Dedifferentiated amniotic fluid mesenchymal stem cell (primary cell): Measurements from ENCODE around the gene ATP1B1.

Experiments
- DNase-seq: peaks from one replicate; pipeline ENCODE4 v3.0.0-alpha.2; 2016; ENCODE audit errors: extremely low spot score

The ATP1B1 gene

DNA sequence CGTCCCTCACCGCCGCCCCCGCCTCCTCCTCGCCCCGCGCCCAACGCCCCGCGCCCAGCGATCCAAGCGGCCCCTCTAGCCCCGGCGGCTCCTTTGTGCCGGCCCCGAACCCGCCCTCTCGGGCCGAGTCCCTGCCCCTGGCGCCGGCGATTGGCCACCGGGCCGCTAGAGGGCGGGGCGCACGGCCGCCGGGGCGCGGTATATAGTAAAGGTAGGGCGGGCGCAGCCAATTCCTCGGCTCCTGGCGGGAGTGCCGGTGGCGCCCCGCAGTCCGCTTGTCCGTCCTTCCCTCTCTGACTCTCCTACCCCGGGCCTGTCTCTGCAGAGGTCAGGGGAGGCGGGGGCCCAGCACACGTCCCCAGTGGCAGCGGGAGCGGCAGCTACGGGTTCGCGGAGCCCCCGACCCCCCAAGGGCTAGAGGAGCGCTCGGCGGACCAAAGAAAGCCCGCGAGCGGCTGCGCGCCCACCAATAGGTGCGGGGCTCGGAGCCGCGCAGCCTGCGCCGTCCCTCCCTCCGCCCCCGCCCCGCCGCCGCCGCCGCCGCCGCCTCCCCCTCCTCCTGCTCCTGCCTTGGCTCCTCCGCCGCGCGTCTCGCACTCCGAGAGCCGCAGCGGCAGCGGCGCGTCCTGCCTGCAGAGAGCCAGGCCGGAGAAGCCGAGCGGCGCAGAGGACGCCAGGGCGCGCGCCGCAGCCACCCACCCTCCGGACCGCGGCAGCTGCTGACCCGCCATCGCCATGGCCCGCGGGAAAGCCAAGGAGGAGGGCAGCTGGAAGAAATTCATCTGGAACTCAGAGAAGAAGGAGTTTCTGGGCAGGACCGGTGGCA is at the start of gene ATP1B1:
ATP1B1 (plus strand) TSS at position 596 of the 826 bp plus-strand sequence; CDS start at position 736, 140 bp downstream.
- peak; percentile 47 for DNase-seq

- DNase-seq = no peak
Measured at GRCh38 chr1:169059421-169059820, 47.1 kb upstream of the ATP1B1 start.

- DNase-seq = no peak
Measured at GRCh38 chr1:169060043-169060722, 46.3 kb upstream of the ATP1B1 start.

- no peak for DNase-seq
Measured at GRCh38 chr1:169060919-169061639, 45.4 kb upstream of the ATP1B1 start.

- no peak for DNase-seq
Measured at GRCh38 chr1:169062152-169062551, 44.3 kb upstream of the ATP1B1 start.

DNA sequence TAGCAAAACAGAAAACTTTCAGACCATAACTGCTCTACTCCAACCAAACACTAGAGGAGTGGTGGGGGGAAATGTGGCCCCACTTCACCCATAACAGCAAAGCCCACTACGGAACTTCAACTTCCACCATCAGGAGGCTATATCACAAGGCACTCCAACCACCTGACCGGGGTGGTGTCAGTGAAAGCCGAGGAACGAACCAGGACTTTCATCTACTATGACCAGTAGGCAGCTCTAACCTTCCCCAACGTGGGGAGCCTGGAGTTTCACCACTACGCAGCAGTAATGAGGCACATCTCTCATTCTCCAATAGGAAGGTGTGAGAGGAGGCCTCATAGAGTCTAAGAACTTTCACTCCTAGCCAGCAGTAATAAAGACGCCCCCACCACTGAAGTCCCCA is 42.4 kb upstream of the ATP1B1 start:
- no peak for DNase-seq

GRCh38 chr1:169070547-169070946 is 35.9 kb upstream of the ATP1B1 start:
- DNase-seq = no peak

DNA sequence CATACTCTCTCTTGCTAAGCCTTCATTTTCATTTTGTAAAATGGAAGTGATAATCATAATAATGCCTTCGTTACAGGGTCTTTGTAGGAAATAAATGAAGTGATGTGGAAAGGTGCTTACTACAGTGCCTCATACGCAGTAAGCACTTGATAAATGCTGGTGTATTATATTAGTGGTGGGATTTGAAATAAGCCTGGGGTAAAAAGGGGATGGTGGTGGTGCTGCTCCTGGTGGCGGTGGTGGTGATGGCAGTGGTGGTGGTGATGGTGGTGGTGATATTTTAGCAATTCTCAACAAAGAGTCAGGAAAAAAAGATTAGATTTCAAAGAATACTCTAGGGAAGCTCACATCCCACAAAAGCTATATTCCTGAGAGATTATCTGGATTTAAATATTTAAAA is 35.5 kb upstream of the ATP1B1 start:
- no peak for DNase-seq

DNA sequence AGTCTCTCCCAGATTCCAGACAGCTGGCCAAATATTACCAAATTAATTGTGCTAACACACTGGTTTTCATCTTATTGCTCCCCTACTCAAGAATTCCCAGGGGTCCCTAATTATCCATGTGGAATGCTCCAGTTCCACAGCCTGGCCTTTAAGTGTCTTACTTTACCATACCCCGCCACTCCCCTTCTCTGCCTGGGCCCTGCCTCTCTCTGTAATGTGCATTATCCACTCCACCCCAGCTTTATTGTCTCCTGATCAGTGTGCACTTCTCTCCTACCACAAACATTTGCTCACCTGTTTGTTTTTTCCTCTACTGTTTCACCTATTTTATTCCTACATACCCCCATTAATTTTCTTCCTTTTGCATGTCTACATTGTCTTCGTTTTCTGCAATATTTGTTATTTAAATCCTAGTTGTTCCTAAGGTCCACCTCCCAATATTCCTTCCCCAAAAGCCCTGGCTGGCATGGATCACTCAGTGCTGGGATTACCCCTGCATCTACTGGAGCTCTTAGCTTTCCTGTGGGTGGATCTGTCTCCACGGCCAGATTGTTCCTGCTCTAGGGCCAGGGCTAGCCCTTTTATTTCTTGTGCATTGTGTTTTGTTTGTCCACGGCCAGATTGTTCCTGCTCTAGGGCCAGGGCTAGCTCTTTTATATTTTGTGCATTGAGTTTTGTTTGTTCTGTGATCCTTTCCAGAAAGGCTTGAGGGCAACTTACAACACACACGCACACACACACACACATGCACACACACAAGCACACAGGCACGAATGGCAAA is 33.4 kb upstream of the ATP1B1 start:
- no peak for DNase-seq

- no peak for DNase-seq
Measured at GRCh38 chr1:169078163-169078883, 28.2 kb upstream of the ATP1B1 start.

DNA sequence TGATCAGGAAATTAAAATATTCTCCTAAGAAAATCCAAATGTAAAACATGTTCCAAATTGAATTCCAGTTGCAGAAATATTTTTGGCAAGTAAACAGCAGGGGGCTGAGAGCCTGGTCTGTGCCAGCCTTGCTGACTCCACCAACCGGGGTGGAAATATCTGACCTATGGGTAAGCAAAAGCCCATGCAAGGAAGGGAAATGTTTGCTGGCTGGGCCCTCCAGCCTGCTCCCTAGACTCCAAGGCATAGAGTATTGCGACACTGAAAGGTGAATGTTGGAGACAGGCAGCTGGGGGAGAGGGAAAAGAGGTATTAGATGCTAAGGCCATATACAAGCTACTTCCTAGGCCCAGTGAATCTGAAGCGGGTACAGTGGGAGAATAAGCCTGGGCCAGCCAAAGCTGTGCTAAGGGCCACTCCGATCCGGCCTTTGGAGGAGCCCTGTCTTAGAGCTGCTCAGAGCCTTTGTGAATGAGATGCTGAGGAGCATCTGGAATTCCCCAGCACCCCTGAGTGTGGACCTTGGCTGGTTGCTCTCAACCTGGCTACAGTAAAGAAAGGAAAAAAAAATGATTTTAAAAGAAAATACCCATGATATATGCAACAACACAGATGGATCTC is 24.9 kb upstream of the ATP1B1 start:
- DNase-seq = no peak

- DNase-seq = no peak
Measured at GRCh38 chr1:169085911-169086310, 20.6 kb upstream of the ATP1B1 start.

DNA sequence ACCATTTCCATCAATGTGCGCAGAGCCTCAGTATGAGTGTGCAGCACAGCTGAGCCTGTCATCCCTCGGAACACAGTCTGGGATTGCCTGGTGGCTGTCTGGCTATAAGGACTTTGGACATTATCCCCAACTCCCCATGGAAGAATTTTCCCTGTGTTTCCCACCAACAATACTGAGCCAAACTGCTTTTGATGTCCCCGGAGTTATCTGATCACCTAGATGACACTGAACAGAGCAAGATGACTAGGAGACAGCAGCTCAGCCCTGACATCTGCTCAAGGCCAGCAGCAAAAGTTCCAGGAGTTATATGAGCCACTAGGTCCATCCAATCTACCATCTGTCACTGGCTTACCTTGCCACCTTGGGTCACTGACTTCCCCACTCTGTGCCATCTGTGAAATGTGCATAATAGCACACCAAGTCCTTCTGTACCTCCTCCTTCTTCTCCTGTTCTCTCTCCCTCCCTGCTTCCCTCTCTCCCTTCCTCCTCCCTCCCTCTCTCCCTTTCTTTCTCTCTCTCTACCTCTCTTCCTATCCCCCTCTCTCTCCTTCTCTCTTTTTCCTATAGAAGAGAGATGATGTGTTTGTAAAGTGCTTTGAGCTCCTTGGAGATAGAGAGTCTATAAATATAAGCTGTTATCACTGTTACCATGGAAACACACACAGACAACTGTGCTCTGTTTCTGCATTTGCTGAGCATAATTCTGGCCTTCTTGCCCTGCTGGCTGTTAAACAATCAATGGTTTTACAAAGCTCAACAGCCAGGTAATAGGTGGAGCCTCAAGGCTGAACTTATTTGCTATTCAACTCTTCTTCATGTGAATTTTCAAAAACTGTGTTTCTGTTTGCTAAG is 19.7 kb upstream of the ATP1B1 start:
- DNase-seq = no peak

GRCh38 chr1:169087876-169088275 is 18.6 kb upstream of the ATP1B1 start:
- no peak for DNase-seq

DNA sequence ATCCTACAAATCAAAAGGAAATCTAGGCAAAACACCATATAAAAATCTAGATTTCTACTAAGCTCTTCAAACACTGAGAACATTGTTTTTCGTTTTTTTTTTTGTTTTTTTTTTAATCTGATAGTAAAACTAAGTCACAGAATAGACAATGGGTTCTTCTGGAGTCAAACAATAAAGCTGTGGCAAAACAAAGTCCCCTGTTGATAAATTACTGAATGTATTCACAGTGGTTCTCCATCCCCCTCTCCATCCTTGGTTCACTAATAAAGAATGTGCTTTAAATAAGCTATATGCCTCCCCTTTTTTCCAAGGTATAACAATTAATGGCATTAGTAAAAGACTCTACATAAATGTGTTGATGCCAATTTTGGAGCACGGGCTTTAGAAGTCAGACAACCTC is 16.7 kb upstream of the ATP1B1 start:
- DNase-seq = no peak

DNA sequence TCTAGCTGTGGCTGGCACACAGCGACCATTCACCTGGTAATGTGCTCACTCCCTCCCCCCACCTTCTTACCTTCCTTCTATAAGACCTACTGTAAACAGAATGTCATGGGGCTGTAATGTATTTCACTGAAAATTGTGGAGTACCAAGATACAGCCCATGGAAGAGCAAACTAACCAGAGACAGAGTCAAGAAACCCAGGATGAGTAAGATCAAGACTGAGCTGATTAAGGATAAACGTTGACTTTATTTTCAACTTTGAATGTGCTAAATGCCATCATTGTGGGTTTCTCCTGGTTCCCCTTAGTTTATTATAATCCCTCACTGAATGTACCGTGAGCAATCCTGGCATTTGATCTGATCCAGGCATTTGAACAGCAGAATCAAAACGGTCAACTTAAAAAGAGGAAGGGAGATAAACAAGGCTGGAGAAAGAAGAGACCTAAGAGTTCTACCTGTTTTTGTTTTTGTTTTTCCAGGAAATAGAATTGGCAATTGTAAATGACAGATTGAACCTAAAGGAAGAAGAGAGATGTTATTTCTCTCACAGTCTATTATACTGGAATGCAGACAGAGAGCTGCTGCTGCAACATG is 16.1 kb upstream of the ATP1B1 start:
- no peak for DNase-seq

- no peak for DNase-seq
Measured at GRCh38 chr1:169090900-169091311, 15.6 kb upstream of the ATP1B1 start.

GRCh38 chr1:169091480-169091941 is 15.0 kb upstream of the ATP1B1 start:
- DNase-seq = no peak

- no peak for DNase-seq
Measured at GRCh38 chr1:169092399-169092798, 14.1 kb upstream of the ATP1B1 start.
